GM19351 (cell line): ENCODE results near the gene RIC1.
"Not testable (repeated sequence)": the region's sequence is repeated elsewhere in the genome, so short reads cannot be mapped to it uniquely, and the experiment has no call there.

ENCODE experiments used
- ATAC-seq: cut with Tn5 transposase; IDR thresholded peaks from one replicate; pipeline ENCODE4 v1.9.1; 2021; ENCODE audit warnings: mild to moderate bottlenecking, moderate library complexity; ENCODE audit not compliant: unreplicated experiment

Gene RIC1

GRCh38 chr9:5622016-5622415, 6.9 kb upstream of the RIC1 start:
- no peak for ATAC-seq

DNA sequence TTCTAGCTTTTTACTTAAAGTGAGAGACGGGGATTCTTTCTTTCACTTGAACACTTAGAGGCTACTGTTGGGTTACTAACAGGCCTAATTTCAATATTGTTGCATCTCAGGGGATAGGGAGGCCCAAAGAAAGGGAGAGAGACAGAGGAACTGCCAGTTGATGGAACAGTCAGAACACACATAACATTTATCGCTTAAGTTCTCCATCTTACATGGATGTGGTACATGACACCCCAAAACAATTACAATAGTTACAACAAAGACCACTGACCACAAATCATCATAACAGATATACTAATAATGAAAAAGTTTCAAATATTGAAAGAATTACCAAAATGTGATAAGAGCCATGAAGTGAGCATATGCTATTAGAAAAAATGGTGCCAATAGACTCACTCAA, 4.3 kb upstream of the RIC1 start:
- no peak for ATAC-seq

GRCh38 chr9:5626727-5627634, 1.9 kb upstream of the RIC1 start:
- ATAC-seq, result peak; percentile 56

GRCh38 chr9:5627686-5628085, 1.2 kb upstream of the RIC1 start:
- not testable (repeated sequence) for ATAC-seq

DNA sequence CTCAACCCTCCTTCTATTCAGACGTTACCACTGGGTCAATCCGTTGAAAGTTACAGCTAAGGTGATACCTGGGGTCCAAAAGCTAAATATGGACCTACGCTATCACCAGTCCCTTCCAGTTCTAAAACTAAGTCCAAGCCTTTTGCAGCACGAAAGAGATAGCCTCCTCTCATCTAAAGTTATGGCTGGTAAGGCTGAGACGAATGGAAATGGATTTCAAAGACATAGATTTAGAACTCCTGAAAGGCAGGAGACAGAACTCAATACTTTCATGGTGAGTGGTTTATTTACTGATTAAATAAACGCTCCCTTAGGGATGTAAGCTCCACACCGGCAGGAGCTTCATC, 751 bp upstream of the RIC1 start:
- no peak for ATAC-seq

DNA sequence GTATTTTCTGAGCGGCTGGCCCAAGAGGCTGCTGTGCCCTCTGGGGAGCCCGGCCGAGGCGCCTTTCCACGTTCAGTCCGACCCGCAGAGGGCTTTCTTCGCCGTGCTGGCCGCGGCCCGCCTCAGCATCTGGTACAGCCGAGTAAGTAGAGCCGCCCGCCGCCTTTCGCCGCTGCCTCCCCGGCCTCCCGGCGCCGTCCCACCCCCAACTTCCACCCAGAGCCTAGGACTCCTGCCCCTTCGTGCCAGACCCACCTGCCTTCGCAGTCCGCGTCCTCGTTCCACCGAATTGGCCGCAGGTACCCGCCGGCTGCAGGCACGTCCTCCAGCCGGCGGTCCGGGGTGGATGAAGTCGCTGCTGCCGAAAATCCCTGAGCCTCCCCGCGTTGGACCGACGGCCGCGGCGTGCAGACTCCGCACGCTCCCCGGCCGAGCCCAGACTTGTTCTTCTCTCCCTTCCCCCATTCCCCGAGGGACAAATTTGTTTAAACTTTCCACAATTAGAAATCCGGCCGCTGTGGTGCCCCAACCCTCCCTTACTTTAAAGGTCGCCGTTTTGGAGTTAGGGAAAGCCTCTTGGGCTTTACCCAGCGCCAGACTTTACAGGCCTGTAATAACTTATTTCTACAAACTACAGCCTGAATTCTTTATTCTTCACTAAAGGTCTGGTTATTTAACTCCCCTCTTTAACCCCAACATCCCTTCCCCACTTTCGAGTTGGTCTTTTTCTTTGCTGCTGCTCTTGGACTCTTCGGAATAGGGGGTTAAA, 589 bp downstream of the RIC1 start:
- peak; percentile 3 for ATAC-seq

GRCh38 chr9:5630081-5630507, 1.2 kb downstream of the RIC1 start:
- no peak for ATAC-seq

DNA sequence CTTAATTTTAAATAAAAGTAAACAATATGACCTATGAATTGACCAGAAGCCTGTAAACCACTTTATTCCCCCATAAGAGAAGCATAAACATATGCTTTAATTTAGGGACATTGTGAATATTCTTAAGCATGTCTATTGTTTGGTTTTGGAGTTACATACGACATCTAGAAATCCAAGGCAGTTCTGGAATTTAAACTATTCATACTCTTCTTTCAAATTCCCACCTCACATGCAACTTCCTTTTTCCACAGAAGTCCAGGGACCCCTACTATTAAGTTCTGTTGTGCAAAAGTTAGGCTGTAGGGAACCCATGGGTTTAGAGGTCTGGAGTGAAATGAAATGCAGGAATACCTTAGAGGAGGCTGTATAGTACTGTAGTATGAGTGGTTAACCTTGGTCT, 2.1 kb downstream of the RIC1 start:
- no peak for ATAC-seq

DNA sequence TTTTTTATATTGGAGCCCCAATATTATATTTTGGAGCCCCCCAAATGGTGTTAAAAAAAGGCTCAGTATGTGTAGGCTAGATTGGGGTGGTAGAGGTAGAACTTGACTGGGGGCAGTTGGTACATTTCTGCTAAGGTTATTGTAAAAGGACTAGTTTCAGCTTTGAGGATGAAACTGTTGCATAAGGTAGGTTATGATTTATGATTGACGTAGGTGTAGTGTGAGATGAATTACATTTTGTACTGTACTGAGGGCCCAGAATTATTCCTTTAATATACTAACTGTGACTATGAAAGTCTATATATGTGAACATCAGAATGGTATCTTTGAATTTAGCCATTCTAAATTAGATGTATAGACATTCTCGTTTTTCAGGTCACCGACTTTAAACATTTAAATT, 3.6 kb downstream of the RIC1 start:
- no peak for ATAC-seq

DNA sequence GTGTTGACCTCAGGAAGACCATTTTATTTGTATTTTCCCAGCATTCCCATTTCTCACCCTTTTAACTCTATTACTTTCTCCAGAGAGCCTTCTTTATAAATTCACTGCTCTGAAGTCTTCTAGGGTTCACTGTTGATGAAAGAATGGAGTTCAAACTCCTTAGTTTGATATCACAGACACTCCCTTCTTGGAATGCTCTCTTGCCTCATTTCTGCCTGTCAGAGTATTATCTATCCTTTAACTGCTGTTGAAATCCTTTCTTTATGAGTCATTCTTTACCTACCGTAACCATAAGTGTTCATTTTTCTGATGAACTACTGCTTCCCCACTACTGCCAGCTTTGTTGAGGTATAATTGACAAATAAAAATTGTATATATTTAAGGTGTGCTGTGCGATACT, 4.3 kb downstream of the RIC1 start:
- ATAC-seq, result no peak

DNA sequence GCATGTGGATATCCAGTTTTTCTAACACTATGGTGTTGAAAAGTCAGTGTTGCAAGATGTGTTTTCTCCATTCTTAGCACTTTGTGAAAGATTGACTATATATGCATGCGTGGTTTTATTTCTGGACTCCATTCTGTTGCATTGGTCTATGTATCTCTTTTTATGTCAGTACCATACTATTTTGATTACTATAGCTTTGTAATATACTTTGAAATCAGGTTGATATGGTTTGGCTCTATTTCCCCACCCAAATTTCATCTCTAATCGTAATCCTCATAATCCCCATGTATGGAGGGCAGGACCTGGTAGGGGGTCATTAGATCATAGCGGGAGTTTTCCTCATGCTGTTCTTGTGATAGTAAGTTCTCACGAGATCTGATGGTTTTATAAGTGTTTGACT, 6.5 kb downstream of the RIC1 start:
- no peak for ATAC-seq

DNA sequence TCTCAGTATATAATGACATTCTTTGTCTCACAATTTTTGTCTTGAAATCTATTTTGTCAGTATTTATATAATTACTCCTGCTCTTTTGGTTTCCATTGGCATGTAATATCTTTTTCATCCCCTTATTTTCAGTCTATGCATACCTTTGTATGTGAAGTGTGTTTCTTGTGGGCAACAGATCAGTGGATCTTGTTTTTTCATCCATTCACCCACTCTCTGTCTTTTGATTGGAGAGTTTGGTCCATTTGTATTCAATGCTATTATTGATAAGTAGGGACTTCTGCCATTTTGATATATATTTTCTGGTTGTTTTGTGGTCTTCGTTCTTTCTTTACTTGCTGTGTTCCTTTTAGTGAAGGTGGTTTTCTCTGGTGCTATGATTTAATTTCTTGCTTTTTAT, 10.9 kb downstream of the RIC1 start:
- no peak for ATAC-seq

DNA sequence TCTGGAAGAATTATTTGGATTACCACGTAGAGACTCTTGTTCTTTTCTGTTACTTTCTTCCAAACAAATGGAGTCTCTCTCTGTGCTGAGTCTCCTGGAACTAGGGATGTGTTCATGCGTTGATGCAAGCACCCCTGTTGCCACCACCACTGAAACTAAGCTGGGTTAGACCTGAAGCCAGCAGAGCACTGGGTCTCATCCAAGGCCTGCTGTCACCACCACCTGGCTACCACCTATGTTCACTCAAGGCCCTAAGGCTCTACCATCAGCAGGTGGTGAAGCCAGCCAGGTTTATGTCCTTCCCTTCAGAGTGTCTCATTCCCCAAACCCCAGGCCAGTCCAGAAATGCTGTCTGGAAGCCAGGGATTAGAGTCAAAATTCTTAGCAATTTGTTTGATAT, 13.3 kb downstream of the RIC1 start:
- no peak for ATAC-seq

GRCh38 chr9:5643005-5643624, 14.2 kb downstream of the RIC1 start:
- no peak for ATAC-seq

GRCh38 chr9:5644501-5644900, 15.6 kb downstream of the RIC1 start:
- no peak for ATAC-seq

DNA sequence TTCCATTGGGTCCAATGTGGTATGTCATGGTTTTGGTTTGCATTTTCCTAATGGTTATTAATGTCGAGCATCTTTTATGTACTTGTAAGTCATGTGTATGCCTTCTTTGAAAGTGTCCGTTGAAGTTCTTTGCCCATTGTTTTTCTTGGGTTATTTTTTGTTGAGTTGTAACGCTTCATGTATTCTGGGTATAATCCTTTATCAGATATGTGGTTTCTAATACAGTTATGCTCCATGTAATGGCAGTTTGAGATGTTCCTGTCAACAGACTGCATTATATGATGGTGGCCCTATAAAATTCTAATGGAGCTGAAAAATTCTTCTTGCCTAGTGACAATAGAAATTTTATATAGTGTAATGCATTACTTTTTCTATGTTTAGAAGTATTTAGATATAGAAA, 17.2 kb downstream of the RIC1 start:
- no peak for ATAC-seq

GRCh38 chr9:5650356-5651105, 21.6 kb downstream of the RIC1 start:
- no peak for ATAC-seq

DNA sequence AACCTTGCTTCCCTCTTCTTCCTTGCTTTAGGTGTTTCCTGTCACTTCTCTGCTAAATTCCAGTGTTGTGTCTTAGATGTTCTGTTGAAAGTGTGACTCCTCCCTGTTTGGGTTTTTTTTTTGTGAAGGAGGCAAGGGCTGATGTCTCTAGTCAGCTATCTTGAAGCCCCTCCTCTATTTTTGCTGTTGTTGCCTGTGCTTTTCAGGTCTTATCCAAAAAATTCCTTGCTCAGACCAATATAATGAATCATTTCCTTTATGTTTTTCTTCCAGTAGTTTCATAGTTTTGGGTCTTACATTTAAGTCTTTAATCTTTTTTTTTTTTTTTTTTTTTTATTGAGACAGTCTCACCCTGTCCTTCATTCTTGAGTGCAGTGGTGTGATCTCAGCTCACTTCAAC, 22.3 kb downstream of the RIC1 start:
- ATAC-seq, result no peak

GRCh38 chr9:5652821-5653220, 23.9 kb downstream of the RIC1 start:
- no peak for ATAC-seq

DNA sequence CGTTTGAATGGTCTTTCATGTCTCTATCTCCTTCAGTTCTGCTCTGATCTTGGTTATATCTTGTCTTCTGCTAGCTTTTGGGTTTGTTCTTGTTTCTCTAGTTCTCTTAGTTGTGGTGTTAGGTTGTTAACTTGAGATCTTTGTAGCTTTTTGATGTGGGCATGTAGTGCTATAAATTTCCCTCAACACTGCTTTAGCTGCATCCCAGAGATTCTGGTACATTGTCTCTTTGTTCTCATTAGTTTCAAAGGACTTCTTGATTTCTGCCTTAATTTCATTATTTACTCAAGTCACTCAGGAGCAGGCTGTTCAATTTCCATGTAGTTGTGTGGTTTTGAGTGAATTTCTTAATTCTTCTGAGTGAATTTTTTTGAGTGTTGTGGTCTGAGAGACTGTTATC, 33.9 kb downstream of the RIC1 start:
- ATAC-seq, result not testable (repeated sequence)

GRCh38 chr9:5665059-5665458, 36.2 kb downstream of the RIC1 start:
- no peak for ATAC-seq
